Uterus (tissue), 2 donors: ENCODE results near the gene SPINK5.

Source experiments
- CTCF ChIP-seq, 4 experiments: fragments of 200-600 bp in 2 of 4; fragments of 450-650 bp in 2 of 4; sonication (generic) in 2 of 4; IDR thresholded peaks; one replicate each; pipeline ENCODE4 v1.5.1; 2016 to 2019; ENCODE audit warnings: antibody characterized with exemption in 4 of 4, mild to moderate bottlenecking in 2 of 4, moderate library complexity in 1 of 4
- POLR2A ChIP-seq, 2 donors: fragments of 450-650 bp; IDR thresholded peaks; one replicate each; pipeline ENCODE4 v1.6.1; 2016; ENCODE audit warnings: antibody characterized with exemption in 2 of 2, mild to moderate bottlenecking in 1 of 2, moderate library complexity in 1 of 2

- TF ChIP-seq CTCF (IDR thresholded peaks at IDR 0.05) (peak; percentile 23 to 57 (median 53)), POLR2A (IDR thresholded peaks at IDR 0.05) (no peak)
Measured at GRCh38 chr5:148179234-148179824, 115.5 kb downstream of the SPINK5 start.
